DND-41 (cell line): Measurements from ENCODE around the gene KLHL18.

Experiments used
- ATAC-seq: fragments of 200-7000 bp; cut with Tn5 transposase; 3 replicates; pipeline ENCODE4 v1.9.1; 2021; ENCODE audit warnings: low read depth; ENCODE audit not compliant: insufficient read depth
- DNase-seq: peaks from one replicate; pipeline ENCODE4 v3.0.0-alpha.2; 2020
- H2AFZ ChIP-seq: 2 replicates; pipeline ENCODE4 v1.6.0; 2012; ENCODE audit warnings: low read depth, low read length
- H3K27ac ChIP-seq: 2 replicates; pipeline ENCODE4 v1.5.1; 2012; ENCODE audit warnings: low read length, inconsistent platforms
- H3K27me3 ChIP-seq: fragments of 200-600 bp; sonication (generic); 2 replicates; pipeline ENCODE4 v1.6.0; 2012; ENCODE audit warnings: low read length, mild to moderate bottlenecking, inconsistent platforms; ENCODE audit not compliant: insufficient read depth, poor library complexity
- H3K36me3 ChIP-seq: 2 replicates; pipeline ENCODE4 v1.5.1; 2012; ENCODE audit warnings: low read length, inconsistent platforms; ENCODE audit not compliant: insufficient read depth
- H3K4me1 ChIP-seq: 2 replicates; pipeline ENCODE4 v1.5.1; 2012; ENCODE audit warnings: mild to moderate bottlenecking, low read length; ENCODE audit not compliant: insufficient read depth
- H3K4me2 ChIP-seq: 2 replicates; pipeline ENCODE4 v1.6.0; 2012; ENCODE audit warnings: mild to moderate bottlenecking, moderate library complexity, low read length, inconsistent platforms; ENCODE audit not compliant: insufficient read depth
- H3K4me3 ChIP-seq, 2 experiments: fragments of 200-600 bp in 1 of 2; shearing (Covaris generic) in 1 of 2; 2 replicates each; pipeline ENCODE4 v1.5.1; 2012 to 2016; ENCODE audit warnings: inconsistent platforms in 2 of 2, low read length in 2 of 2, mild to moderate bottlenecking in 2 of 2, low read depth in 1 of 2, moderate library complexity in 1 of 2
- H3K79me2 ChIP-seq: 2 replicates; pipeline ENCODE4 v1.6.0; 2012; ENCODE audit warnings: low read length, inconsistent platforms; ENCODE audit not compliant: insufficient read depth
- H3K9ac ChIP-seq: 2 replicates; pipeline ENCODE4 v1.6.0; 2012; ENCODE audit warnings: low read depth, mild to moderate bottlenecking, inconsistent platforms, low read length, moderate library complexity
- H3K9me3 ChIP-seq: 2 replicates; pipeline ENCODE4 v1.5.1; 2012; ENCODE audit warnings: low read length, moderate library complexity, mild to moderate bottlenecking, inconsistent platforms; ENCODE audit not compliant: insufficient read depth, severe bottlenecking
- H4K20me1 ChIP-seq: 2 replicates; pipeline ENCODE4 v1.6.0; 2012; ENCODE audit warnings: low read length; ENCODE audit not compliant: insufficient read depth
- CTCF ChIP-seq: IDR thresholded peaks from 2 replicates; pipeline ENCODE4 v1.5.1; 2012; ENCODE audit warnings: borderline replicate concordance, low read length, moderate library complexity, mild to moderate bottlenecking; ENCODE audit not compliant: poor library complexity, severe bottlenecking; ENCODE audit errors: extremely low read depth
- EZH2 ChIP-seq: IDR thresholded peaks from 3 replicates; pipeline ENCODE4 v1.6.1; 2012; ENCODE audit warnings: borderline replicate concordance, low read depth, mild to moderate bottlenecking, moderate library complexity, low read length, inconsistent platforms; ENCODE audit not compliant: severe bottlenecking

The KLHL18 gene

DNA sequence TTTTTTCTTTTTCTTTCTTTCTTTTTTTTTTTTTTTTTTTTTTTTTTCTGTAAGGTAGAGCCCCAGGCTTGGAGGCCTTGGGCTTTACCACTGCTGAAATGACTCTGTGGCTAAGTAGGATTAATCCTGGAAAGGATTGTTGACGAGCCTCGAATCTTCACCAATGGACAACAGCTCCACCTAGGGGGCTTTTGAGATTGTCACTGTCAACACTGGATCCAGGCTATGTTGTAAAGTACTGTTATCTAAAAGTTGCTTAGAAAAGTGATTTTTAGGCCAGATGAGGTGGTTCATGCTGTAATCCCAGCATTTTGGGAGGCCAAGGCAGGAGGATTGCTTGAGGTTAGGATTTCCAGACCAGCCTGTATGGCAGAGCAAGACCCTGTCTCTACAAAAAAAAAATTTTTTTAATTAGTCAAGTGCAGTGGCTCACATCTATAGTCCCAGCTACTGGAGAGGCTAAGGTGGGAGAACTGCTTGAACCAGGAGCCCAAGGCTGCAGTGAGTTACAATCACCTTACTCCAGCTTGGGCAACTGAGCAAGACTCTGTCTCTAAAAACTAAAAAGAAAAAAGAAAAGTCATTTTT is 41.6 kb downstream of the KLHL18 start:
- Histone ChIP-seq H3K4me3 (no peak overlapping the region), H3K79me2 (no peaks in the 10 kb centered on the region), H3K9ac (no peak overlapping the region), H3K4me2 (no peak overlapping the region), H4K20me1 (no peaks in the 10 kb centered on the region), H3K27ac (no peak overlapping the region), H3K27me3 (no peaks in the 10 kb centered on the region), H3K9me3 (no peaks in the 10 kb centered on the region), H2AFZ (no peak overlapping the region), H3K4me1 (no peaks in the 10 kb centered on the region), H3K36me3 (peaks cover 81% of the 10 kb centered on the region)
- peak; percentile 81 for TF ChIP-seq CTCF
- TF ChIP-seq EZH2: no peak
- ATAC-seq: peak; percentile 88
- peak; percentile 66 for DNase-seq

DNA sequence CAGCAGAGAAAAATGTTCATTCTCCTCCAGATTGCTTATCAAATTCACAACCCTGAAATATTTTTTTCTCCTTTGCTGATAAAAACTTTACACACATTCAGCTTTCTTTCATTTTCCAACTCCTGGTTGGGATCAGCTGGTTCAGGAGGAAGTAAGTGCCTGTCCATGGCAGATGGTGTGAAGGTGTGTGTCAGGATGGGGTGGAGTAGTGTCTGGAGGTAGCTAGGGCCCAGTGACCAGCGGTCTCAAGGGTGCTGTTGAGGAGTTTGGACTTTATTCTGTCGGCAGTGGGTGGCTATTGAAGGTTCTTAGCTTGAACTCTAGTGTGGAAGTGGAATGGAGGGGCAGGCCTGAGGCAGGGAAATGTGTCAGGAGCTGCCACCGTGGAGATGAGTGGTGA is 51.2 kb downstream of the KLHL18 start:
- DNase-seq: no peak
- no peaks in the 10 kb centered on the region for H3K9me3 ChIP-seq
- ATAC-seq: no peak
- no peak overlapping the region for H3K4me3 ChIP-seq
- H2AFZ ChIP-seq: no peak overlapping the region
- peaks cover 87% of the 10 kb centered on the region for H3K36me3 ChIP-seq
- TF ChIP-seq EZH2 (no peak), CTCF (no peak)
- no peaks in the 10 kb centered on the region for H3K27me3 ChIP-seq
- no peak overlapping the region for H3K4me2 ChIP-seq
- H4K20me1 ChIP-seq: no peaks in the 10 kb centered on the region
- no peaks in the 10 kb centered on the region for H3K4me1 ChIP-seq
- no peak overlapping the region for H3K9ac ChIP-seq
- no peak overlapping the region for H3K27ac ChIP-seq
- no peaks in the 10 kb centered on the region for H3K79me2 ChIP-seq

DNA sequence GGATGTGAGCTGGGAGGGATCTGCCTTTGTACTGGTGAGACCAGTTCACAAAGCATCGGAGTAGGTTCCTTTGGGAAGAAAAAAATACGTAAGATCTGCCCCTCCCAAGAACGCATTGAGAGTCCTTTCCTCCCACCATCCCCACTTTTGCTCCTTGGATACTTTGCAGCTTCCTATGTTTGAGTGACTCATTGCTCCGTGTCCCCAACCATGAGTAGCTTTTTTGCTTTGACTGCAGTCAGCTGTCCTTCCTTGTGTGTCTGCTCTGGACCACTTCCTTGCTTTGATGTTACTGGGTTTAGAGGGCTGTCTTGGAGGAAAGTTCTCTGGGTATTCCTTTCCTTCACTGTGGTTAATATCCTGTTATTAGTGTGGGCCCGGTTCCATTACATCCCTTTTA is 54.9 kb downstream of the KLHL18 start:
- H3K36me3 ChIP-seq: peaks cover 71% of the 10 kb centered on the region
- DNase-seq (no peak), ATAC-seq (no peak)
- H3K4me2 ChIP-seq: no peak overlapping the region
- H3K27me3 ChIP-seq: no peaks in the 10 kb centered on the region
- no peaks in the 10 kb centered on the region for H4K20me1 ChIP-seq
- H3K4me1 ChIP-seq: no peaks in the 10 kb centered on the region
- H3K4me3 ChIP-seq: no peak overlapping the region
- no peak overlapping the region for H2AFZ ChIP-seq
- no peaks in the 10 kb centered on the region for H3K79me2 ChIP-seq
- H3K9me3 ChIP-seq: no peaks in the 10 kb centered on the region
- H3K9ac ChIP-seq: no peak overlapping the region
- TF ChIP-seq EZH2 (no peak), CTCF (no peak)
- H3K27ac ChIP-seq: no peak overlapping the region

DNA sequence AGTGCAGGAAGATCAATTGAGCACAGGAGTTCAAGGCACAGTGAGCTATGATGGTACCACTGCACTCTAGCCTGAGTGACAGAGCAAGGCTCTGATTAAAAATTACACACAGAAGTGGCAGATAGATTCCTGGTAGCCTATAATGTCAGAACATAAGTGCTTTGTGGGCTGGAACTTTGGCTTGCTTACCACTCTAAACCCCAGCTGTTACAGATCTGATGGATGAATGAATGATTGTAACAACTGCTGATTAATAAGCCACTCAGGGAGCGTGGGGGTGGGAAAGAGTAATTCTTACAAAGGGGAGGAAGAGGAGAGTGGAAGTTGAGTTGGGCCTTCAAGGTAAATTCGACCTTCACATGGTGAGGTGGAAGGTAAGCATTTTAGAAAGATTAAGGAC is 57.2 kb downstream of the KLHL18 start:
- H3K9me3 ChIP-seq: no peaks in the 10 kb centered on the region
- H3K36me3 ChIP-seq: peaks cover 64% of the 10 kb centered on the region
- no peaks in the 10 kb centered on the region for H3K4me1 ChIP-seq
- no peak overlapping the region for H2AFZ ChIP-seq
- no peaks in the 10 kb centered on the region for H3K79me2 ChIP-seq
- ATAC-seq (no peak), DNase-seq (no peak)
- no peaks in the 10 kb centered on the region for H3K27me3 ChIP-seq
- no peak for TF ChIP-seq EZH2
- TF ChIP-seq CTCF: no peak
- H4K20me1 ChIP-seq: no peaks in the 10 kb centered on the region
- H3K4me3 ChIP-seq: no peak overlapping the region
- H3K9ac ChIP-seq: no peak overlapping the region
- no peak overlapping the region for H3K27ac ChIP-seq
- no peak overlapping the region for H3K4me2 ChIP-seq
